ENCODE data around the gene INSL6.
"Not testable (repeated sequence)": the region's sequence is repeated elsewhere in the genome, so short reads cannot be mapped to it uniquely, and the experiment has no call there.

Gene INSL6, protein sequence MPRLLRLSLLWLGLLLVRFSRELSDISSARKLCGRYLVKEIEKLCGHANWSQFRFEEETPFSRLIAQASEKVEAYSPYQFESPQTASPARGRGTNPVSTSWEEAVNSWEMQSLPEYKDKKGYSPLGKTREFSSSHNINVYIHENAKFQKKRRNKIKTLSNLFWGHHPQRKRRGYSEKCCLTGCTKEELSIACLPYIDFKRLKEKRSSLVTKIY

DNA sequence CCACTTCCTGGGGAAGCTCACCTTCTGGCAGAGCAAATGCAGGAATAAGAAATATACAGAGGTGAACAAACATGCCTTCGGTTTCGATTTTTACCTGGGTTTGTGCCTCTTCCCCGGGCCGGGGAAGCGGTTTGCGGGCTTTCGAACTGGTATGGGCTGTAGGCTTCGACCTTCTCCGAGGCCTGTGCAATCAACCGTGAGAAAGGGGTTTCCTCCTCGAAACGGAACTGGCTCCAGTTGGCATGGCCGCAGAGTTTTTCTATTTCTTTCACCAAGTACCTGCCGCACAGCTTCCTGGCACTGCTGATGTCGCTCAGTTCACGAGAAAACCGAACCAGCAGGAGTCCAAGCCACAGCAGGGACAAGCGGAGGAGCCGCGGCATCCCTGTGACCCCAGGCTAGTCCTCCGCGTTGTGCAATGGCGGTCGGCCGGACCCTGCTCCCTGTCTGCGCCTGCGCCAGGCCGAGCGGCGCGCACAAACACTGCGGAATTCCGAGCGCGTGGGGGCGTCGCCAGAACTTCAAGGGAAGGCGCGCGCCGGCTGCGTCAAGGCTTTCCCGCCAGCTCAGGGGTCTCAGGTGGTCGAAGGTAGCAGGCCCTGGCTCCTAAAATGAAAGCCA is at the start of gene INSL6:
Gene INSL6 (minus strand): TSS at position 420 of the 621 bp plus-strand sequence. CDS start 37 bp downstream, at position 383.
- DNase-seq (ENCODE audit: low read depth), result no peak

DNA sequence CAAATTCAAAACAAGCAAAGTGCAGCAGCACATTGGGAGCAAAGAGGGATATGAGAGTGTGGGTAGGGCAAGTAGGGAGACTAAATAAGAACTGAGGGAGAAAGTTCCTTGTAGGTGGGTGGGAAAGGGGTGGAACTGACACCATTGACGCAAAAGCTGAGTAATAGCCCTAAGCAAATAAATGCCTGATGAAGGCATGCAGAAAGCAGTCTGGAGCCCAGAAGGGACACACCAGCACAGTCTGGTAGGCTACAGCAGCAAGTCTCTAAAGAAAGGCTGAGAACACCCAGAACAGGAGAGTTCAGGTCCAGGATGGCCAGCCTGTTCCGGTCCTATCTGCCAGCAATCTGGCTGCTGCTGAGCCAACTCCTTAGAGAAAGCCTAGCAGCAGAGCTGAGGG is 45.8 kb upstream of the INSL6 start, which contains the start of gene INSL4:
Gene INSL4 (plus strand): TSS at position 208 of the 400 bp plus-strand sequence. CDS start 105 bp downstream, at position 313.
- no peak for DNase-seq (ENCODE audit: low read depth)

DNA sequence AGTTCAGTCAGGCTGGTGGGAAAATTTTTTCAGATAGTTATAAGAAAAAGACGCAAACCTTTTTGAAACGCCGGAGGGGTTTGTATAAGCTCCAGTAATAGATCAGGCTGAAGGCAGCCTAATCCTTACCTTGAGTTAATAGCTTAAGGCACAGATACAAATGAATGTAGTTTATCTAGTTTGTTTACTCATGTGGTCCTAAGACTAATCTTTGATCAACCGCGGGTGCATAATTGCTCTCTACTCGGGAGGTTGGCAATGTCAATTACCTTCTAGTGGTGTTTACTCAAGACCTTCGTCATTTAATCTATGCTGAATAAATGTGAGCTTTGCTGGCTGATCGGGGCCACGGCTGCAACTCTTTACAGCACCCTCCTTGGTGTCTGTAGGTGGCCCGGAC is 45.1 kb upstream of the INSL6 start:
- no peak for DNase-seq (ENCODE audit: low read depth)

DNA sequence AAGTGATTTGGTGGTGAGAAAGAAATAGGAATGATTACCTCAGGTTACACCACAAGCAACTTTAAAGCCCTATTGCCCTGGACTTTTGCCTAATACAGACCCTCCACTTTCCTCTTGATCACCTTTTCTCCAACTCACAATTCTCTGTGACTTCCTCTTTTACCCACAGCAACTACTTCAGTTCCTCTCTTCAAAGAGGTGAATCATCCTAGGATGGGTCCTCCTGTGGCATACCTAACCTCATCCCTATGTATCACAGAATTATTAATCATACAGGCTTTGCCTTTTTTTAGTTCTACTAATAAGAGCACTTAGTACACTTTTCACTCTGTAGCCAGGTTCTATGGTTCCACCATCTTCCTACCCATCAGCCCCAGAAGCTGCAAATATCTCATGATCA is 19.6 kb upstream of the INSL6 start:
- DNase-seq (ENCODE audit: low read depth), result no peak

DNA sequence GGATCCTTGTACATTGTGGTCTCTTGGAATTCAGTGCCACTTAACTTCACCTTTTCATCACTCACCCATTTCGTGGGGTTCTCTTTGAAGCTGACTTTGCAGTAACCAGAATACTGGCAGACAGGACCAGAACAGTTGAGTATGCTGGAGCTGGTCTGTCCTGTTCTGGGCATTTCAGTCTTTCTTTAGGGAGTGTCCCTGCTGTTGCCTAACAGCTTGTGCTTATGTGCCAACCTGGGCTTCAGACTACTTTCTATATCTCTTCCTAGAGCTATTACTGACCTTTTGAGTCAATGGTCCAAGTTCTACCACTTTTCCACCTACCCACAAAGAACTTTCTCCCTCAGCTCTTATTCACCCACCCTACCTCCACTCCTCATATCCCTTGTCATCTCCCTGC is 10.0 kb upstream of the INSL6 start:
- no peak for DNase-seq (ENCODE audit: low read depth)

DNA sequence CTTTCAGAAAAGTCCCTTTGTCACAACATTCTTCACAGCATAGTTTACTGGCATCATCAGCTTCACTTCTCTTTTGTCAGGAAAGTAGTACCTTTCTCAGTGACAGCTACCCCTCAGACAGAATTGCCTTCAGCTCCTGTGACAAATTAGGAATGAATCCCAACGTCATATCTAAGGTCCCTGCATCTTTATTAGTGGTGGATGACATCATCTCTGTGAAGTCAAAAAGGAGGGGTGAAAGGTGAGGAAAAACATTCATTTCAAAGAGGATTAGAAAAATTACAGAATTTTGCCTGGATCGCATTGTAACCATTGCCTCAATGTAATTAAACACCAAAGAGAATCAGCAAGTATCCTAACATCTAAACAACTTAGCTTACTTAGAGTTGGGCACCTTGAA is 7.9 kb upstream of the INSL6 start:
- no peak for DNase-seq (ENCODE audit: low read depth)

DNA sequence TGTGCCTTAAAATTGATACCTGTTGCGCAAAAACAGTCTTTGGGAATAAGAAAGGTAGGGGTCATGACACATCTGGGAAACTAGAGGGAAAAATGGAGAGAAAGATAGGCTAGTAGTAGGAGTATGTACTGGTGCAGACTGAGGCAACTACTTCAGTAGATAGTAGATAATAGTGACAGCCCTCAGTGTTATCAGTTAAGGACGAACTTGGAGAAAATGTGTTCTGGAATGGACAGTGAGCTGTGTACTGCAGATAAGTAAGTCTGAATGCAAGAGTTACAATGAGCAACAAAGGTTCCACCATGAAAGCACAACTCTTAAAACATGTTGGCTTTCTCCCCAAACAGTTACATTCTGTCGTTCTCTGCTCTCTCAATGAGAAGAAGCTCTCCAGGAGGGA is 6.5 kb upstream of the INSL6 start:
- no peak for DNase-seq (ENCODE audit: low read depth)

DNA sequence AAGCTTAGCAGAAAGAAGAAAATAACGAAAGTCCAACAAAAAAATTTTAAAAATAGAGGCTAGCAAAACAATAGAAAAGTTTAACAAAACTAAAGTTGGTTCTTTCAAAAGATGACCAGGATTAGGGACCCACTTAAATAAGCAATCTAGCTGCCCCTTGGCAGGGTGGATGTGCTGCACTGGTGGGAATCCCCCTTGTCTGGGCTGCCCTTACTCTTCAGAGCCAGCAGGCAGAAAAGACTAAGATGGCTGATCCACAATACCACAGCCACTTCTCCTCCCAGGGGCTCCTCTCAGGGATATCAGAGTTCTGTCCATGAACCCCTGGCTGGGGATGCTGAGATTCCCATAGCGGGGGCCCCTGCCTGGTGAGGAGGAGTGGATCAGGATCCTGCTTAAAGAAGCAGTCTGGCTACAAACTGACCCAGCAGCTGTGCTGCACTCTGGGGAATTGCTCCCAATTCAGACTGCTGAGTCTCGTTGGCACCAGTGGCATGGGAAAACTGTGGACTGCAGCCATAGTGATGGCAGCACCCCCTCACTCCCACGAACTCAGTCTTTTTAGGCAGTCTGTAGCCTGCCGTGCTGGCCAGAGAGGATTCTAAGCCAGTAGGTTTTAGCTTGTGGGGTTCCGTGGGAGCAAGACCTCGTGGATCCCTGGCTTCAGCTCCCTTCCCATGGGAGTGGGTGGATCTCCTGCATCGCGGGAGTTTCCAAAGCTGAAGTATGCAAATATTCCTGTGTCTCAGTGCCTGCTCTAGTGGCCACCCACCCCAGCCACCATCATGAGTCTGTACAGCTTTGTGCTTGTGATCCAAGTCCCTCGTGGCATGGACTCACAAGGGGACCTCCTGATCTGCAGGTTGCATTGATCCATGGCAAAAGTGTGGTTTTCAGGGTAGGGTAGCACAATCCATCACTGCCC is 2.9 kb upstream of the INSL6 start:
- no peak for DNase-seq (ENCODE audit: low read depth)

DNA sequence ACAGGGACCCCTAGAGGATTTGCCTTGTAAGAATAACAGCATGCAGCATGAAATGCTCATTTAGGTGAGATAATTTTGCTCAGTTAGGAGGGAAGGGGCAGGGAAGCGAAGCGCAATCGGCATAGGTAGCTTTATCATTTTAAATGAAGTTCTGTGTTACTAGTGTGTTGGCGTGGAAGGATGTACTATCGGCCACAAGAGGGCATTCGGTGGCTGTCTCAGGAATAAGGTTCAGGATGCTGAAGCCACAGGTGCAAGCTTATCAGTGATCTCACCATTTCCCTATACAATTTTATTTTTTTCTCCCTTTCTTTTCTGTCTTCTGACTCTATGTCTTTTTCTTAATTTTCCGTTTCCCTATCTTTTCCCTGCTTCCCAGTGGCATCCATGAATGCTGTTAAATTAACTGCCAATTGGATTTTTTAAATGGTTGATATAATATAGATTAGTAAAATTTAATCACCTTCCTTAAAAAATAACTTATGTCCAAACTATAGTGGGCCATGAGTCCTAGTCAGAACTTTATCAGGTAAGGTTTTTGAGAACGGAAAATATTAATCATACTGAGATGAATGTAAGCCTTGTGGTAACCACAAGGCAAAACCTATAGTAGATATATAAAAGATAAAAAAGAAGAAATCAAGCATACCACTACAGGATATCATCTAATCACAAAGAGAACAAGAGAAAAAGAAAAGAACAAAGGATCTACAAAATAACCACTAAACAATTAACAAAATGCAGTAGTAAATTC is 1.2 kb upstream of the INSL6 start:
- DNase-seq (ENCODE audit: low read depth), result peak; percentile 38

DNA sequence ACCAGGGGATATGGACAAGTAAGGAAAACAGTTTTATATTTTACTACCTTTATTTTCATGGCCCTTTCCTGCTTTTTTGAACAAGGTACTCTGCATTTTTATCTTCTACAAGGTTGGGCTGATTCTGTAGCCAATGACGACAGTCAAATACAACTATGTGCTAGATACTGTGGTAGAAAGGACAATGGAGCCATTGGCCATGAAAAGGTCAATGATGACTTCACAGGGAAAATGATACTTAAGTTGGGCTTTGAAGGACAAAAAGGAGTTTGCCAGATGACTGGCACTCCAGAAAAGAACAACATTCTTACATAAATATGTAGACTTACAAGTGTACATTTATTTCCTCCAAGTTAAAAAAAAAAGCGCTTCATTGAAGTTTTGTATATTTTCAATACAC is 663 bp downstream of the INSL6 start:
- no peak for DNase-seq (ENCODE audit: low read depth)

DNA sequence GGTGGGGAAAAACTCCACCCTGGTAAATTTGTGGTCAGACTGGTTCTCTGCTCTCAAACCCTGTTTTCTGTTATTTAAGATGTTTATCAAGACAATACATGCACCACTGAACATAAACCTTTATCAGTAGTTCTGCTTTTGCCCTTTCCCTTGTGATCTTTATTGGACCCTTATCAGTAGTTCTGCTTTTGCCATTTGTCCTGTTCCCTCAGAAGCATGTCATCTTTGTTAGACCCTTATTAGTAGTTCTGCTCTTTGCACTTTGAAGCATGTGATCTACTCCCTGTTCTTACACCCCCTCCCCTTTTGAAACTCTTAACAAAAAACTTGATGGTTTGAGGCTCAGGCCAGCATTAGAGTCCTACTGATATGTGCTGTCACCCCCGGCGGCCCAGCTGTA is 4.8 kb downstream of the INSL6 start:
- DNase-seq (ENCODE audit: low read depth), result not testable (repeated sequence)

DNA sequence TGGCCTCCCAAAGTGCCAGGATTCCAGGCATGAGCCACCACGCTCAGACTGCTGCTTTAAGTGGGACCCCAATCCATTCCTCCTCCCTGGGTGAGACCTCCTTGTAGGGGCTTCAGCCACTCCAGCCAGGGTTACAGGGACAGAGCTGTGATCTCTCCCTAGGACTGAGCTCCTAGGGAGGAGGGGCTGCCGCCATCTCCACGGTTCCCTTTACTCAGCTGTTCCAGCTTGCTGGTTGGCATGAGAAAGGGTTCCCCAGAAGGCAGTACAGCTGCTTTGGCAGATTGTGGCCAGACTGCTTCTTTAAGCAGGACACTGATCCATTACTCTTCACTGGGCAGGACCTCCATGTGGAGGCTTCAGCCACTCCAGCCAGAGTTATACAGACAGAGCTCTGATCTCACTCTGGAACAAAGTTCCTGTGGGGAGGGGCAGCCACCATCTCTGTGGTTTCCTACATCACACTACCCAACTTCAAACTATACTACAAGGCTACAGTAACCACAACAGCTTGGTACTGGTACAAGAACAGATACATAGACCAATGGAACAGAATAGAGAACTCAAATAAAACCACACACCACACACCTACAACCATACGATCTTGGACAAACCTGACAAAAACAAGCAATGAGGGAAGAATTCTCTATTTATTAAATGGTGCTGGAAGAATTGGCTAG is 7.2 kb downstream of the INSL6 start:
- DNase-seq (ENCODE audit: low read depth), result no peak

DNA sequence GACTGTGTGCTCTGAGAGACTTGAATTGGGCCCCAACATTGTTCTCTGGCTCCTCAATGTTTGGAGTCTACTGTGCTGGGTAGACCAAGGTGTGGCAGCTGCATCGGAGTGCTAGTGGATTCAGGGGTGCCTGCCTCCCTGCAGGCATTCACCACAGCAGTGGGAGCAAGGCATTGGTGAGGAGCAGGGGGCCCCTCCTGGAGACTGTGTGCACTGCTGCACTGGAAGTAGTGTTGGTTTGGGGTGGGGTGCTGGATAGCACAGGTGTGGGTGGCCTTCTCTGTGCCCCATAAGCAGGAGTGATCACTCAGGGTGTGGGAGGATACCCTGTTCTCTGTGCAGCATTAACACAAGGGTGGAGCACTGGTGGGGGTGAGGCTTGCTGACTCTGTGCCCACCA is 39.2 kb downstream of the INSL6 start:
- DNase-seq (ENCODE audit: low read depth), result no peak

DNA sequence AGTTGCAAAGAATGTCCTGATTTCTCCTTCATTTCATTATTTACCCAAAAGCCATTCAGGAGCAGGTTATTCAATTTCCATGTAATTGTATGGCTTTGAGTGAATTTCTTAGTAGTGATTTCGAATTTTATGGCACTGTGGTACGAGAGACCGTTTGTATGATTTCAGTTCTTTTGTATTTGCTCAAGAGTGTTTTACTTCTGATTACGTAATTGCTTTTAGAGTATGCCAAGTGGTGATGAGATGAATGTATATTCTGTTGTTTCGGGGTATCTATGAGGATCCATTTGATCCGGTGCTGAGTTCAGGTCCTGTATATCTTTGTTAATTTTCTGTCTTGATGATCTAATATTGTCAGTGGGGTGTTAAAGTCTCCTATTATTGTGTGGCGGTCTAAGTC is 41.2 kb downstream of the INSL6 start:
- no peak for DNase-seq (ENCODE audit: low read depth)

DNA sequence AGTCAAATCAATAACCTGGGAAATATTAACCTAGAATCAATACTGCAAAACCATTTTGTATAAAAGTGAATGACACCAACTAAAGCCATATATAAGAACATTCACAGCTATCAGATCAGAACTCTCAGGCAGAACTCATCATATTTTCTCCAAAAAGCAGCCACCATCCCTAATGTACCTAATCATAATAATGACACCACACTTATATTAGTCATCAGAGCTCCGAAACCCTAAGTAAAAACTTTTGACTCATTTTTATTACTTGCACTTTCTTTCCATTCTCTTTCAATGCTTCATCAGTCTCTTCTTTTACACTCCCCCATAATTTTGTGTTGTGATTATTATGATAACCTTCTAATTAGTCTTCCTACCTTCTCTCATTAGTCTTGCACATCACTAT is 45.3 kb downstream of the INSL6 start:
- DNase-seq (ENCODE audit: low read depth), result no peak

DNA sequence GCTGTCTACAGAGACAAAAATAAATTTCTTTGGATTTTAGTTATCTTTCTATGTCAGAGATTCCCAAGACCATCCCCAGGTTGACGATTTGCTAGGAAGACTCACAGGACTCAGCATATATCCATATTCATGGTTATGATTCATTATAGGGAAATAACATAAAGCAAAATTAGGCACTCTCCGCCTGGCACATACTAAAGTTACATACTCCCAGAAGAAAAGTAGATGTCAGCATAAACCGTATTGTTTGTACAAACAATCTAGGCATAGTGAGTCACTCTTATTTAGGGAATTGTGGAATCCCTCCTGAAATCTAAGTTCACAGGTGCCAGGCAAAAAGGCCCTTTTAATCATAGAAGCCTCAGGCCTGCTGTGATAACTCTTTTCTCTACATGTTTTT is 62.9 kb downstream of the INSL6 start:
- no peak for DNase-seq (ENCODE audit: low read depth)

DNA sequence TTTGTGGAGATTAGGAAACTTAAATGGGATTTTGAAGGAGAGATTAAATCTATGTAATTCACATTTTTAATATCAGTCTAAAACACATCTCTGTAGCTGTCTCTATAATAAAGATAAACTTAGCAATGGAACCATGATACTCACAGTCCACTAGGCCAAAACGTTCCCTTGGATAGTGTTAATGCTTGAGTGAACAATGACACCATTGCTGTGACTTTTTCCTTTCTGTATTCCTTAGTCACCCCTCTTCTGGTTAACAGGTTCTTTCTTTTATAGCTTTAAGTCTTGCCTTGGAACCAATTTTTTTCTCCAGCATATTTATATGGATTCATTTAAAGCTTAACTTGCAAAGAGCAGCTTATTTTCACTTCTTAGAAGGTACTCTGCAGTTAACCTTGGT is 63.3 kb downstream of the INSL6 start:
- DNase-seq (ENCODE audit: low read depth), result no peak

DNA sequence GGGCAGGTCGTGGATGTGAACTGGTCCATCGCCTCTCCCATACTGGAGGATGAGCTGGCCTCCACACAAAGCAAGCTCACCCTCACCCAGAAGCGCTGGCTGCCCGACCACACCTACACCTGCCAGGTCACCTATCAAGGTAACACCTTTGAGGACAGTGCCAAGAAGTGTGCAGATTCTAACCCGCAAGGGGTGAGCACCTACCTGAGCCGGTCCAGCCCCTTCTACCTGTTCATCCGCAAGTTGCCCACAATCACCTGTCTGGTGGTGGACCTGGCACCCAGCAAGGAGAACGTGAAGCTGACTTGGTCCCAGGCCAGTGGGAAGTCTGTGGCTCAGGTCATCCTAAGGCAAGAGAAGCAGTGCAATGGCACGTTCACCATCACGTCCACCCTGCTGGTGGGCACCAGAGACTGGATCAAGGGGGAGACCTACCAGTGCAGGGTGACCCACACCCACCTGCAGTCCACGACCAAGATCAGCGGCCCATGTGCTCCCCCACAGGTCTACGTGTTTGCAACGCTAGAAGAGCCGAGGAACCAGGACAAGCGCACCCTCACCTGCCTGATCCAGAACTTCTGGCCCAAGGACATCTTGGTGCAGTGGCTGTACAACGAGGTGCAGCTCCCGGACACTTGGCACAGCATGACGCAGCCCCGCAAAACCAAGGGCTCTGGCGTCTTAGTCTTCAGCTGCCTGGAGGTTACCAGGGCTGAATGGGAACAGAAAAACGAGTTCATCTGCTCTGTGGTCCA is 71.3 kb downstream of the INSL6 start:
- no peak for DNase-seq (ENCODE audit: low read depth)
